ENCODE data around the gene ARHGAP11A.

GRCh38 chr15:32671339-32672325 is 56.3 kb downstream of the ARHGAP11A start:
- TF ChIP-seq ZNF549 (CRISPR knock-in tag; IDR thresholded peaks at IDR 0.05) (no peak), SNRNP70 (IDR thresholded peaks at IDR 0.05; ENCODE audit: low read depth, low read length) (no peak), ETS1 (CRISPR knock-in tag; IDR thresholded peaks at IDR 0.05) (no peak), ELF3 (CRISPR knock-in tag; IDR thresholded peaks at IDR 0.05) (no peak), CTCF (CRISPR knock-in tag; IDR thresholded peaks at IDR 0.05) (no peak), RBM39 (IDR thresholded peaks at IDR 0.05; ENCODE audit: low read depth, low read length, poor library complexity, severe bottlenecking) (no peak), PRDM10 (CRISPR knock-in tag; IDR thresholded peaks at IDR 0.05; ENCODE audit: low read depth) (no peak), HOMEZ (CRISPR knock-in tag; IDR thresholded peaks at IDR 0.05; ENCODE audit: low read depth) (no peak)

Data from HepG2 (cell line).